HepG2 (cell line): ENCODE measurements around the gene LIN28B. TPM values are rescaled to one million over a fixed set of nuclear protein-coding genes. Genes with fewer than 3 reads are reported as not detected.

Source experiments
- AHR ChIP-seq: IDR thresholded peaks from 2 replicates; pipeline ENCODE4 v1.6.1; 2018; ENCODE audit warnings: missing genetic modification reagents, missing compliant biosample characterization
- CBFB ChIP-seq: sonication (generic); formaldehyde crosslinking; IDR thresholded peaks from 2 replicates; pipeline ENCODE4 v1.4.0; 2020; ENCODE audit warnings: missing genetic modification reagents
- FOSL1 ChIP-seq: sonication (generic); formaldehyde crosslinking; IDR thresholded peaks from 2 replicates; pipeline ENCODE4 v1.9.0; 2021; ENCODE audit warnings: missing genetic modification reagents, borderline replicate concordance
- FOXA1 ChIP-seq, 2 experiments: fragments of 450-650 bp in 1 of 2; sonication (generic) in 1 of 2; formaldehyde crosslinking in 1 of 2; IDR thresholded peaks; 2 replicates each; pipeline versions ENCODE4 v1.4.0 to v1.6.1; 2016 to 2020; ENCODE audit warnings: missing genetic modification reagents in 1 of 2
- FOXM1 ChIP-seq: sonication (generic); formaldehyde crosslinking; IDR thresholded peaks from 2 replicates; pipeline ENCODE4 v1.5.0; 2020; ENCODE audit warnings: missing genetic modification reagents
- IRF2 ChIP-seq: IDR thresholded peaks from 2 replicates; pipeline ENCODE4 v1.6.1; 2018; ENCODE audit warnings: missing genetic modification reagents, missing compliant biosample characterization
- NPAS2 ChIP-seq: sonication (generic); formaldehyde crosslinking; IDR thresholded peaks from 2 replicates; pipeline ENCODE4 v1.8.0; 2022; ENCODE audit warnings: mild to moderate bottlenecking, missing genetic modification reagents, borderline replicate concordance
- PPARG ChIP-seq: conservative IDR thresholded peaks from 2 replicates; pipeline ENCODE4 v1.6.1; 2016; ENCODE audit warnings: missing biosample characterization, missing genetic modification reagents
- TMF1 ChIP-seq: sonication (generic); formaldehyde crosslinking; IDR thresholded peaks from 2 replicates; pipeline ENCODE4 v1.8.1; 2022; ENCODE audit warnings: low read depth, missing genetic modification reagents
- YY1 ChIP-seq: IDR thresholded peaks from 2 replicates; pipeline ENCODE4 v1.6.1; 2011; ENCODE audit warnings: low read length, low read depth, moderate library complexity, mild to moderate bottlenecking; ENCODE audit not compliant: insufficient read depth, insufficient replicate concordance
- ZBTB34 ChIP-seq: sonication (generic); formaldehyde crosslinking; IDR thresholded peaks from 2 replicates; pipeline ENCODE4 v1.8.0; 2022; ENCODE audit warnings: mild to moderate bottlenecking, missing genetic modification reagents
- ZNF382 ChIP-seq: sonication (generic); formaldehyde crosslinking; IDR thresholded peaks from 2 replicates; pipeline ENCODE4 v1.5.0; 2020; ENCODE audit warnings: missing genetic modification reagents, mild to moderate bottlenecking, borderline replicate concordance
- ZNF407 ChIP-seq: sonication (generic); formaldehyde crosslinking; IDR thresholded peaks from one replicate; pipeline ENCODE4 v1.5.1; 2020; ENCODE audit warnings: mild to moderate bottlenecking, missing genetic modification reagents; ENCODE audit errors: not compliant biosample characterization
- ZNF451 ChIP-seq: sonication (generic); formaldehyde crosslinking; IDR thresholded peaks from 2 replicates; pipeline ENCODE4 v1.5.0; 2020; ENCODE audit warnings: mild to moderate bottlenecking, missing genetic modification reagents
- ZNF567 ChIP-seq: sonication (generic); formaldehyde crosslinking; IDR thresholded peaks from 2 replicates; pipeline ENCODE4 v1.8.1; 2023; ENCODE audit warnings: mild to moderate bottlenecking, missing genetic modification reagents, borderline replicate concordance
- ZNF572 ChIP-seq: sonication (generic); formaldehyde crosslinking; IDR thresholded peaks from 2 replicates; pipeline ENCODE4 v1.5.1; 2020; ENCODE audit warnings: mild to moderate bottlenecking, missing genetic modification reagents
- ZNF615 ChIP-seq: sonication (generic); formaldehyde crosslinking; IDR thresholded peaks from 2 replicates; pipeline ENCODE4 v1.5.0; 2020; ENCODE audit warnings: mild to moderate bottlenecking, missing genetic modification reagents, borderline replicate concordance
- ZNF678 ChIP-seq: sonication (generic); formaldehyde crosslinking; IDR thresholded peaks from 2 replicates; pipeline ENCODE4 v1.4.0; 2020; ENCODE audit warnings: mild to moderate bottlenecking, missing genetic modification reagents
- polyA plus RNA-seq, 8 experiments: library from polyadenylated mRNA; depleted of rRNA in 3 of 8; stranded (reverse) in 7 of 8; unstranded in 1 of 8; fragments of >200 nt; fragmentation: Illumina TruSeq in 4 of 8; extraction: Trizol in 4 of 8; gene quantifications; 2 replicates each; pipeline versions ENCODE4 v1.2.1 to v1.2.3, GENCODE V29; 2011 to 2016; ENCODE audit warnings: low read depth in 4 of 8, missing spikeins in 1 of 8, mixed read lengths in 1 of 8; ENCODE audit not compliant: insufficient read depth in 1 of 8
- total RNA-seq, 5 experiments: library from RNA; depleted of rRNA; stranded (reverse); fragments of >200 nt; fragmentation: Illumina TruSeq; extraction: Trizol; gene quantifications; 2 replicates each; pipeline ENCODE4 v1.2.3, GENCODE V29; 2016; ENCODE audit warnings: low read depth in 1 of 5
- TF ChIP-seq, protein P1 (sequence below): IDR thresholded peaks from 2 replicates; pipeline ENCODE4 v1.6.1; 2012; ENCODE audit warnings: inconsistent platforms
- TF ChIP-seq, protein P2 (sequence below): sonication (generic); formaldehyde crosslinking; IDR thresholded peaks from 2 replicates; pipeline ENCODE4 v1.8.1; 2023; ENCODE audit warnings: mild to moderate bottlenecking, missing genetic modification reagents, borderline replicate concordance

LIN28B gene
- total and polyA plus RNA-seq, 2 of the 13 experiments (the other 11 are each of a cell fraction or from before 2014, with no cell fraction given), result 14.5 to 56.8 TPM

DNA sequence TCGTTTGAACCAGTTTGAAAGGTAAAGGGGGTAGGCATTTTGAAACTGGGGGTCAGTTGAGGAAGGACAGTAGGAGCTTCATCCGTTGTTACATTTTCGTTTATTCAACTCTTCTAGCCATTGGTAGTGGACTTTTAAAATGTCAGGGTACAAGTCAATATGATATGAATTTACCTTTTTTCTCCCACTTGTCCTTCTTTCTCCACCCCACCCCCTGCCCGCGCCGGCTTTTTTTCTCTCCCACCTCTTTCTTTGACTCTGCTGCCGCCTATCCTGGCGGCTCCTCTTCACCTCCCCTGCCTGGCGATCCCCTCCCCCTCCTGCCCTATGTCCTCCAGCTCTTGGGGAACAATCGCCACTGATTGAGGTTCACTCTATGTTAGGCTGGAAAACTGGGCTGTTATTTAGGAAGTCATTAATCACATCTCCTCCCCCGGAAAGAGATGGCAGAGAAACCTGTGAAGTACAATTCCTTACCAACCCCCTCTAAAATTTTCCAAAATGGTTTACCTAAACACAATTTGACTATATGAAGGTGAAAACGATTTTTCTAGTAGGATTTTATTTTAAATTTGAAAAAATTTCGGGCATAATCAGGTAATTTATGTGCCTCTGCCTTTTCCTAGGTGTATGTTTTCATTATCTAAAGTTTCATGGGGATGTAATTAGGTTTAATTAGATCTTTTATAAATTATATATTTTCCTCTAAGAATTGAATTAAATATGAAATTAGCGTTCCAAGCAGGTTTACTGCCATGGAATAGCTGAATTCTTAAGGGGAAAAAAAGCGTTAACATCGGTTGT, 778 bp upstream of the LIN28B start (continued):
- TF ChIP-seq TMF1 (CRISPR knock-in tag) (no peak), YY1 (peak; percentile 43), ZNF451 (CRISPR knock-in tag) (no peak), ZNF407 (CRISPR knock-in tag) (no peak), FOSL1 (CRISPR knock-in tag) (no peak), ZNF382 (no peak), PPARG (0 out of 2 replicates have a peak, but pooled peaks have one; percentile 40), ZNF567 (CRISPR knock-in tag) (no peak), AHR (CRISPR knock-in tag) (no peak), ZNF572 (no peak), ZBTB34 (CRISPR knock-in tag) (no peak), IRF2 (0 out of 2 replicates have a peak, but pooled peaks have one; percentile 12), FOXA1 (IDR thresholded peaks at IDR 0.05) (no peak), FOXA1 (CRISPR knock-in tag; IDR thresholded peaks at IDR 0.05) (no peak), ZNF678 (CRISPR knock-in tag) (no peak), ZNF615 (CRISPR knock-in tag) (no peak), CBFB (CRISPR knock-in tag) (no peak), FOXM1 (CRISPR knock-in tag) (no peak), NPAS2 (CRISPR knock-in tag) (no peak)
- TF ChIP-seq, protein P1, sequence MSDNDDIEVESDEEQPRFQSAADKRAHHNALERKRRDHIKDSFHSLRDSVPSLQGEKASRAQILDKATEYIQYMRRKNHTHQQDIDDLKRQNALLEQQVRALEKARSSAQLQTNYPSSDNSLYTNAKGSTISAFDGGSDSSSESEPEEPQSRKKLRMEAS, result peak; percentile 41; the same call in 1 of the 2 replicates
- TF ChIP-seq, protein P2, sequence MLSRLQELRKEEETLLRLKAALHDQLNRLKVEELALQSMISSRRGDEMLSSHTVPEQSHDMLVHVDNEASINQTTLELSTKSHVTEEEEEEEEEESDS (CRISPR knock-in tag), result no peak
